HEK293T (cell line): ENCODE measurements around the gene KAT5.

Experiments
- FOXA1 ChIP-seq: fragments of 450-650 bp; IDR thresholded peaks from 2 replicates; pipeline ENCODE4 v1.6.1; 2016; ENCODE audit warnings: mild to moderate bottlenecking
- FOXK2 ChIP-seq: fragments of 450-650 bp; IDR thresholded peaks from 2 replicates; pipeline ENCODE4 v1.6.1; 2016; ENCODE audit warnings: mild to moderate bottlenecking
- FOXM1 ChIP-seq: fragments of 450-650 bp; IDR thresholded peaks from 2 replicates; pipeline ENCODE4 v1.6.1; 2017; ENCODE audit warnings: mild to moderate bottlenecking, borderline replicate concordance
- SUZ12 ChIP-seq: fragments of 450-650 bp; IDR thresholded peaks from 2 replicates; pipeline ENCODE4 v1.6.1; 2016; ENCODE audit warnings: mild to moderate bottlenecking
- ZNF384 ChIP-seq: fragments of 450-650 bp; IDR thresholded peaks from 2 replicates; pipeline ENCODE4 v1.6.1; 2016

DNA sequence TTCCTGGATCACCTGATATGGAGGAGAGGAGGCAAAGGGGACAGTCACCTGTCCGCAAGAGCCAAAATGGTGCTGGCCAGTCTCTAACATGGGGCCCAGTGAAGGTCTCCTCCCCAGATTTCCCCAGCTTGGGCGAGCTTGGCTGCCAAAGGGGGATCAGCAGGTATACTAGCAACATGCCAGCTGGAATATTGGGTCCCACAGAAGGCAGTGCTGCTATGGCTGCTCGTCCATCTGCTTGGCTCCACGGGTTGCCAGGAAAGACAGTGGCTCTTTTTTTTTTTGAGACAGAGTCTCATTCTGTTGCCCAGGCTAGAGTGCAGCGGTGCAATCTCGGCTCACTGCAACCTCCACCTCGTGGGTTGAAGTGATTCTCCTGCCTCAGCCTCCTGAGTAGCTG lies 12.7 kb upstream of the KAT5 start:
- TF ChIP-seq SUZ12: no peak
- no peak for TF ChIP-seq FOXA1
- TF ChIP-seq FOXK2: no peak
- TF ChIP-seq FOXM1: no peak
- TF ChIP-seq ZNF384: no peak
